Panc1 (cell line): ENCODE data around the gene TRMT11. TPM values are rescaled to one million over a fixed set of nuclear protein-coding genes. Genes with fewer than 3 reads are reported as not detected.
A peak's percentile ranks its signal among the peaks of the same experiment; 100 is the strongest.

Experiments
- ATAC-seq: fragments of 200-7000 bp; cut with Tn5 transposase; 2 replicates; pipeline ENCODE4 v1.9.1; 2020; ENCODE audit warnings: mild to moderate bottlenecking, moderate library complexity
- BruUV-seq: library from RNA; stranded (reverse); fragments of 400-500 nt; replicated peaks from 2 replicates; lab custom pipeline; 2021; lab: Mats Ljungman, UMichigan
- CTCF ChIA-PET: fragments of 300-600 bp; sonication (Branson Sonifier 250); formaldehyde crosslinking; loops from one replicate; lab custom pipeline; 2022; ENCODE audit warnings: antibody characterized with exemption; lab: Charles Lee
- POLR2A ChIA-PET: fragments of 300-600 bp; sonication (Branson Sonifier 250); formaldehyde crosslinking; loops from one replicate; lab custom pipeline; 2022; ENCODE audit warnings: antibody characterized with exemption; lab: Charles Lee
- DNase-seq: peaks from one replicate; pipeline ENCODE4 v3.0.0-alpha.2; 2010; ENCODE audit warnings: low read depth, low spot score
- H3K27ac ChIP-seq: 2 replicates; pipeline ENCODE4 v1.5.1; 2011; ENCODE audit warnings: mild to moderate bottlenecking, low read length, inconsistent platforms
- H3K27me3 ChIP-seq: fragments of 200-500 bp; sonication (Bioruptor generic); 2 replicates; pipeline ENCODE4 v1.6.0; 2014; ENCODE audit warnings: low read length, inconsistent platforms; ENCODE audit not compliant: control insufficient read depth, insufficient read depth
- H3K36me3 ChIP-seq: fragments of 200-500 bp; sonication (Bioruptor generic); 2 replicates; pipeline ENCODE4 v1.5.1; 2014; ENCODE audit warnings: inconsistent platforms, mild to moderate bottlenecking, low read length, moderate library complexity; ENCODE audit not compliant: control insufficient read depth, insufficient read depth
- H3K4me1 ChIP-seq: 2 replicates; pipeline ENCODE4 v1.5.1; 2011; ENCODE audit warnings: inconsistent platforms, mild to moderate bottlenecking, low read length, moderate library complexity; ENCODE audit not compliant: control insufficient read depth, insufficient read depth
- H3K4me3 ChIP-seq, 2 experiments: 2 replicates each; pipeline ENCODE4 v1.5.1; 2011 to 2012; ENCODE audit warnings: low read depth in 2 of 2, low read length in 2 of 2, mild to moderate bottlenecking in 2 of 2, inconsistent platforms in 1 of 2, moderate library complexity in 1 of 2
- H3K9me3 ChIP-seq: fragments of 200-500 bp; sonication (Bioruptor generic); 2 replicates; pipeline ENCODE4 v1.5.1; 2014; ENCODE audit warnings: low read depth, mild to moderate bottlenecking, inconsistent platforms, low read length, moderate library complexity; ENCODE audit not compliant: control insufficient read depth, insufficient read depth
- CTCF ChIP-seq: fragments of 450-650 bp; IDR thresholded peaks from 2 replicates; pipeline ENCODE4 v1.5.1; 2017; ENCODE audit warnings: mild to moderate bottlenecking
- POLR2AphosphoS5 ChIP-seq: IDR thresholded peaks from 2 replicates; pipeline ENCODE4 v1.6.1; 2012; ENCODE audit warnings: mild to moderate bottlenecking, low read depth, low read length, moderate library complexity
- REST ChIP-seq, 2 experiments: IDR thresholded peaks; 2 replicates each; pipeline ENCODE4 v1.6.1; 2011 to 2012; ENCODE audit warnings: low read depth in 2 of 2, control low read depth in 1 of 2, low read length in 1 of 2, mild to moderate bottlenecking in 1 of 2, moderate library complexity in 1 of 2; ENCODE audit not compliant: insufficient read depth in 1 of 2
- SIN3A ChIP-seq: IDR thresholded peaks from 2 replicates; pipeline ENCODE4 v1.6.1; 2012; ENCODE audit warnings: low read depth, mild to moderate bottlenecking, low read length, moderate library complexity, borderline replicate concordance; ENCODE audit not compliant: insufficient read depth
- TCF7L2 ChIP-seq: IDR thresholded peaks from 2 replicates; pipeline ENCODE4 v1.6.1; 2011; ENCODE audit warnings: mild to moderate bottlenecking, low read depth, low read length, inconsistent platforms
- in situ Hi-C: cut with HindIII; loops from 2 replicates; pipeline ENCODE4 v1.10.0; 2016; ENCODE audit warnings: low sequenced_read_pairs, low pct_unique_long_range_greater_than_20kb
- intact Hi-C: fragments of 100-400 bp; cut with micrococcal nuclease; formaldehyde crosslinking; loops from one replicate; pipeline ENCODE4 v1.10.0; 2022; ENCODE audit not compliant: unreplicated experiment
- total RNA-seq: library from RNA; stranded (reverse); gene quantifications from one replicate; pipeline ENCODE4 v1.2.1, GENCODE V29; 2021; ENCODE audit not compliant: unreplicated experiment

The TRMT11 gene
- total RNA-seq, 1 experiment from 2014 or later, result 34.3 TPM

- H3K36me3 ChIP-seq, result peaks cover 6% of the 10 kb centered on the region; the same call in 1 of the 2 replicates
- intact Hi-C loops (no loop called here), in situ Hi-C loops (no loop called here)
- peak overlapping the region; percentile 12; the same call in 1 of the 2 replicates for H3K27ac ChIP-seq
- TF ChIP-seq REST (IDR thresholded peaks at IDR 0.05; ENCODE audit: insufficient read depth in 1 of 2, low read depth in 2 of 2, low read length in 1 of 2) (no peak), TCF7L2 (no peak), POLR2AphosphoS5 (no peak), SIN3A (no peak), CTCF (no peak)
- no peak overlapping the region for H3K4me3 ChIP-seq
- CTCF ChIA-PET, result no interaction called here
- POLR2A ChIA-PET, result no interaction called here
- BruUV-seq, result no TSS peak
- H3K27me3 ChIP-seq, result no peaks in the 10 kb centered on the region
- ATAC-seq (no peak), DNase-seq (no peak)
- H3K9me3 ChIP-seq, result no peaks in the 10 kb centered on the region
- H3K4me1 ChIP-seq, result peaks cover 5% of the 10 kb centered on the region; the same call in 1 of the 2 replicates
Measured at GRCh38 chr6:126040394-126040793, 54.1 kb downstream of the TRMT11 start.

- ChIA-PET CTCF (no interaction called here), POLR2A (no interaction called here)
- TF ChIP-seq CTCF, result no peak
- TF ChIP-seq TCF7L2, result no peak
- TF ChIP-seq POLR2AphosphoS5, result no peak
- no peak for TF ChIP-seq SIN3A
- TF ChIP-seq REST (IDR thresholded peaks at IDR 0.05; ENCODE audit: insufficient read depth in 1 of 2, low read depth in 2 of 2, low read length in 1 of 2), result no peak
- peak; percentile 47 for DNase-seq
- no peak overlapping the region for H3K27ac ChIP-seq
- no peaks in the 10 kb centered on the region for H3K9me3 ChIP-seq
- intact Hi-C loops, result no loop called here
- no TSS peak for BruUV-seq
- in situ Hi-C loops, result no loop called here
- H3K4me3 ChIP-seq, result no peak overlapping the region
- H3K4me1 ChIP-seq, result peaks cover 5% of the 10 kb centered on the region; the same call in 1 of the 2 replicates
- H3K27me3 ChIP-seq, result no peaks in the 10 kb centered on the region
- H3K36me3 ChIP-seq, result peaks cover 6% of the 10 kb centered on the region; the same call in 1 of the 2 replicates
- ATAC-seq, result 0 out of 2 replicates have a peak, but pooled peaks have one; percentile 70
Measured at GRCh38 chr6:126040826-126041225, 54.5 kb downstream of the TRMT11 start.
